Neural progenitor cell (in vitro differentiated cells): Measurements from ENCODE around the gene FOXN3. TPM values are rescaled to one million over a fixed set of nuclear protein-coding genes. Genes with fewer than 3 reads are reported as not detected.

Source experiments
- DNase-seq: peaks from one replicate; pipeline ENCODE4 v3.0.0-alpha.2; 2016; ENCODE audit warnings: low spot score
- H2AFZ ChIP-seq: fragments of 200-600 bp; sonication (generic); replicated peaks from 2 replicates; pipeline ENCODE4 v1.6.1; 2016; ENCODE audit warnings: antibody characterized with exemption
- H3F3A ChIP-seq: fragments of 200-600 bp; sonication (generic); 2 replicates; pipeline ENCODE4 v1.6.1; 2016; ENCODE audit warnings: antibody characterized with exemption, low read depth
- H3K27ac ChIP-seq: fragments of 200-600 bp; sonication (generic); 2 replicates; pipeline ENCODE4 v1.5.1; 2016; ENCODE audit warnings: mild to moderate bottlenecking
- H3K27me3 ChIP-seq: fragments of 200-600 bp; sonication (generic); 2 replicates; pipeline ENCODE4 v1.6.1; 2016; ENCODE audit warnings: mild to moderate bottlenecking, moderate library complexity
- H3K36me3 ChIP-seq: fragments of 200-600 bp; sonication (generic); 2 replicates; pipeline ENCODE4 v1.5.1; 2016
- H3K4me1 ChIP-seq: fragments of 200-600 bp; sonication (generic); 2 replicates; pipeline ENCODE4 v1.6.1; 2016; ENCODE audit warnings: mixed run types
- H3K4me2 ChIP-seq: fragments of 200-600 bp; sonication (generic); 2 replicates; pipeline ENCODE4 v1.6.1; 2016
- H3K4me3 ChIP-seq: fragments of 200-600 bp; sonication (generic); 2 replicates; pipeline ENCODE4 v1.5.1; 2016
- H3K79me2 ChIP-seq: fragments of 200-600 bp; sonication (generic); 2 replicates; pipeline ENCODE4 v1.6.1; 2016; ENCODE audit warnings: low read depth
- H3K9ac ChIP-seq: fragments of 200-600 bp; sonication (generic); 2 replicates; pipeline ENCODE4 v1.6.1; 2016
- H3K9me3 ChIP-seq: fragments of 200-600 bp; sonication (generic); 2 replicates; pipeline ENCODE4 v1.5.1; 2016; ENCODE audit warnings: low read depth
- H4K20me1 ChIP-seq: fragments of 200-600 bp; sonication (generic); 2 replicates; pipeline ENCODE4 v1.6.1; 2016; ENCODE audit warnings: low read depth
- H3K27ac Mint-ChIP-seq: 3 replicates; pipeline ENCODE4 v1.8.0; 2021; ENCODE audit warnings: mixed read lengths
- H3K27me3 Mint-ChIP-seq: 2 replicates; pipeline ENCODE4 v1.8.0; 2022; ENCODE audit warnings: low read depth, mild to moderate bottlenecking, inconsistent platforms, moderate library complexity, mixed read lengths; ENCODE audit not compliant: insufficient read depth
- H3K36me3 Mint-ChIP-seq: 3 replicates; pipeline ENCODE4 v1.8.0; 2021; ENCODE audit warnings: mixed read lengths
- H3K4me1 Mint-ChIP-seq: 3 replicates; pipeline ENCODE4 v1.8.0; 2021; ENCODE audit warnings: mixed read lengths
- H3K4me3 Mint-ChIP-seq: 3 replicates; pipeline ENCODE4 v1.8.0; 2021; ENCODE audit warnings: mild to moderate bottlenecking, moderate library complexity, mixed read lengths
- H3K9me3 Mint-ChIP-seq: 3 replicates; pipeline ENCODE4 v1.8.0; 2020; ENCODE audit warnings: mixed read lengths
- CTCF ChIP-seq: fragments of 200-600 bp; sonication (generic); IDR thresholded peaks from 2 replicates; pipeline ENCODE4 v1.5.1; 2017; ENCODE audit warnings: antibody characterized with exemption, mild to moderate bottlenecking
- EZH2 ChIP-seq: fragments of 200-600 bp; sonication (generic); IDR thresholded peaks from 2 replicates; pipeline ENCODE4 v1.6.1; 2017; ENCODE audit warnings: antibody characterized with exemption, mild to moderate bottlenecking, moderate library complexity
- EZH2phosphoT487 ChIP-seq: fragments of 200-600 bp; sonication (generic); IDR thresholded peaks from 2 replicates; pipeline ENCODE4 v1.6.1; 2017; ENCODE audit warnings: antibody characterized with exemption
- total RNA-seq: library from RNA; depleted of rRNA; stranded (reverse); fragments of >200 nt; gene quantifications from 2 replicates; pipeline ENCODE4 v1.2.3, GENCODE V29; 2015; ENCODE audit warnings: low replicate concordance

The FOXN3 gene
- total RNA-seq, 1 donor from 2014 or later = 39.5 TPM

GRCh38 chr14:89236851-89237250 lies 180.2 kb downstream of the FOXN3 start:
- DNase-seq = no peak
- no peak overlapping the region for H3K9ac ChIP-seq
- H3K4me2 ChIP-seq = no peak overlapping the region
- Mint-ChIP-seq H3K9me3 (peaks cover 17% of the 10 kb centered on the region), H3K27ac (no peak overlapping the region), H3K4me1 (peaks cover 21% of the 10 kb centered on the region), H3K36me3 (peaks cover 25% of the 10 kb centered on the region), H3K27me3 (peaks cover 3% of the 10 kb centered on the region), H3K4me3 (no peak overlapping the region)
- no peak overlapping the region for H3K4me3 ChIP-seq
- no peaks in the 10 kb centered on the region for H3K9me3 ChIP-seq
- H3F3A ChIP-seq = peaks cover 8% of the 10 kb centered on the region
- no peak overlapping the region for H2AFZ ChIP-seq
- H3K79me2 ChIP-seq = peaks cover 21% of the 10 kb centered on the region
- peaks cover 14% of the 10 kb centered on the region for H4K20me1 ChIP-seq
- TF ChIP-seq EZH2 = no peak
- TF ChIP-seq EZH2phosphoT487 = no peak
- no peak for TF ChIP-seq CTCF
- no peaks in the 10 kb centered on the region for H3K27me3 ChIP-seq
- H3K27ac ChIP-seq = no peak overlapping the region
- peaks cover 10% of the 10 kb centered on the region for H3K4me1 ChIP-seq
- H3K36me3 ChIP-seq = no peaks in the 10 kb centered on the region

GRCh38 chr14:89233184-89233583 lies 183.8 kb downstream of the FOXN3 start:
- Histone ChIP-seq H3K4me2 (peak overlapping the region; percentile 39), H3K36me3 (no peaks in the 10 kb centered on the region), H3K9ac (no peak overlapping the region), H4K20me1 (peaks cover 14% of the 10 kb centered on the region), H3K4me1 (peaks cover 10% of the 10 kb centered on the region), H3F3A (peaks cover 8% of the 10 kb centered on the region), H3K4me3 (no peak overlapping the region), H3K27ac (peak overlapping the region; percentile 31), H3K9me3 (no peaks in the 10 kb centered on the region), H2AFZ (no peak overlapping the region), H3K27me3 (no peaks in the 10 kb centered on the region), H3K79me2 (peaks cover 21% of the 10 kb centered on the region)
- Mint-ChIP-seq H3K27me3 (peaks cover 3% of the 10 kb centered on the region), H3K27ac (peak overlapping the region; percentile 85), H3K9me3 (peaks cover 15% of the 10 kb centered on the region), H3K36me3 (peaks cover 19% of the 10 kb centered on the region), H3K4me3 (no peak overlapping the region), H3K4me1 (peaks cover 21% of the 10 kb centered on the region)
- TF ChIP-seq EZH2phosphoT487 = no peak
- TF ChIP-seq EZH2 = no peak
- no peak for TF ChIP-seq CTCF
- DNase-seq = no peak

GRCh38 chr14:89232265-89233070 lies 184.6 kb downstream of the FOXN3 start:
- H3K4me1 Mint-ChIP-seq = peaks cover 21% of the 10 kb centered on the region
- peaks cover 19% of the 10 kb centered on the region for H3K79me2 ChIP-seq
- H3K4me3 Mint-ChIP-seq = no peak overlapping the region

More at GRCh38 chr14:89232265-89233070, 184.6 kb downstream of the FOXN3 start:
- Mint-ChIP-seq H3K27me3 (peaks cover 3% of the 10 kb centered on the region), H3K27ac (peak overlapping the region; percentile 85), H3K36me3 (peaks cover 14% of the 10 kb centered on the region), H3K9me3 (peaks cover 12% of the 10 kb centered on the region)
- peaks cover 10% of the 10 kb centered on the region for H3K4me1 ChIP-seq
- H4K20me1 ChIP-seq = peaks cover 14% of the 10 kb centered on the region
- no peaks in the 10 kb centered on the region for H3K27me3 ChIP-seq
- no peak overlapping the region for H2AFZ ChIP-seq
- peak overlapping the region; percentile 39 for H3K4me2 ChIP-seq
- no peaks in the 10 kb centered on the region for H3K36me3 ChIP-seq
- peak overlapping the region; percentile 31 for H3K27ac ChIP-seq
- H3K9ac ChIP-seq = no peak overlapping the region
- H3K4me3 ChIP-seq = no peak overlapping the region
- H3F3A ChIP-seq = peaks cover 8% of the 10 kb centered on the region
- peak; percentile 36 for DNase-seq
- no peaks in the 10 kb centered on the region for H3K9me3 ChIP-seq
- TF ChIP-seq EZH2 = no peak
- TF ChIP-seq EZH2phosphoT487 = no peak
- TF ChIP-seq CTCF = no peak
